HG02840 (cell line): ENCODE measurements around the gene PPP3CA.
"Not testable (repeated sequence)": the region's sequence is repeated elsewhere in the genome, so short reads cannot be mapped to it uniquely, and the experiment has no call there.

Source experiments
- ATAC-seq: cut with Tn5 transposase; IDR thresholded peaks from one replicate; pipeline ENCODE4 v1.9.1; 2021; ENCODE audit warnings: mild to moderate bottlenecking, moderate library complexity, moderate number of reproducible peaks; ENCODE audit not compliant: unreplicated experiment, low FRiP score

PPP3CA gene

DNA sequence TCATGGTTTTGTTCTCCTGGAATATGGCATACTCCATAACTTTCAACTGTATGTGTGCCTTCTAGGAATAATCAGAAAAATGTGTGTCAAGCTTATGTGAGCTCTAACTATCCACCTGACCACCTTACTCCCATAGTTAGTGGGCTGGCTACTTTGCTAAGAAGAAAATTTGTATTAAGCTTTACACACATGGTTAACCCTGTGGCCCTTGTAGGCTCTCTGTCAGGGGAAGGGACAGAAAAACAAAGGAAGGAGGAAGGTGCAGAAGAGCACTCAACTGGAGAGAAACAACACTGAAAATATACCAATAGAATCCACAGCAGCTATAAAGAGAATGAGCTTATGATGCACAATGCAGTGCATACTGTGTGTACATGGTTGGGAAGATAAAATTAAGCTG, 84.6 kb downstream of the PPP3CA start:
- ATAC-seq, result no peak

DNA sequence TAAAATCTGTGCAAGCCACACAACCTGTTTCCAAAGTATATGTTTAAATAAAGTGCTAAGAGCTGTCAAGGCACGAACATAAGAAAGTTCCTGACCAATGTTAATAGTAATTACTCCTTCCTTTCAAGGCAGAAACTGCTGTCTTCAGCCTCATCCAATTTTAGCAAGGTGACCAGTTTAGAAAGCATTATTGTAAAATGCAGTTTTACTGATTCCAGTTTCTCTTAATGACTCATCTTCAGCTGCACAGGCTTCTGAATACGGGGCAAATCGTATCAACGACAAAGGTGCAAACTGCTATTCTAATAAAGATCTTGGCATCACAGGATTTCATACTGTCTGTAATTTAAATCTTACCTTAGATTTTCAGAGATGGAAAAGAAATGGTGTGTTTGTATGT, 87.5 kb downstream of the PPP3CA start:
- ATAC-seq, result peak; percentile 78

DNA sequence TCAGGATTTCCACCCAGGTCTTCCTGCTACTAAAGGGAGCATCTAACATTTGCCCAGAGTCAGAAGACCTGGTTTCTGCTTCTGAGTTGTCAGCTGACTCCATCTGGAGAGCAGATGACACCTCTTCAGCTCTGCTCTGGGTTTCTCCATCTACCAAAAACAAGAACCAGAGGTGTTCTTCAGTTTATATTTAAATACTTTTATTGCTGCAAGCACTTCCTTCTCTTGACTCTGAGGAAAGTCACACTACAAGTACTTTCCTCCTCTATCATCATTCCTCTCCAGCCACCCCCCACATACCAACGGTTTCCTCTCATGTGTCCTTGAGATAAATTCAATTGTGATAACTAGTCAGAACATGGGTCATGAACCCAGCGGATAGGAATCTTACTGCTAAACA, 88.4 kb downstream of the PPP3CA start:
- no peak for ATAC-seq

DNA sequence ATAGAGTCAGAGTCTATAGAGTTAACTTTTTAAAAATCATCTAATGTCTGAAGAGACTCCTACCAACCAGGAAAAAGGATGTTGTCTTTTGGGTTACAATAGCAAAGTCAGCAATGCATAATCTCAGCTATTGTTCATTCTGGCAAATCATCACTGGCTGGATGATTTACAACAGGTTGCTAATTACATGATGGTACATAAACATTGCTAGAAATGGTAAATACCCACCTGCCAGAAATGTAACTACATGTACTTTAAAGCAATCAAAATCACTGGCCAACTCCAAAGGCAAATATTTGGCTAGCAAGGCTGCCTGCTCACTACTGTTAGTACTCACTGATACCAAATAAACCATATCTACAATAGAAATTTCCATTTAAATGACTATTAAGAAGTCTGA, 91.1 kb downstream of the PPP3CA start:
- ATAC-seq, result no peak

DNA sequence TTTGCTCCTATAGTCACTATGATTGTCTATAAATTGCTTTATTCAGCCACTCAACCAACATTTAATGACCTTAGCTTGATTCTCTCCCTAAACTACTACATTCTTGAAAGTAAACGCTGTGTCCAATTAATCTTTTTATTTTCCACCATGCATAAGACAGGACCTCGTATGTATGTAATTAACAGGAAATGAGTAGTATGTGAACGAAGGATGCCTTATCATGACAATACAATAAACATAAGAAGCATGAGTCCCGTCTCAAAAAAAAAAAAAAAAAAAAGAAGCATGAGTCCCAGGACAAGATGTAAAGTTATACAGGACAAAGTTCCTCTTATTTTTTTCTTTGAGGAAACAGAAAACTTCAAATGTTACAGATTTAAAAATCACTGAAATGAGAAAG, 92.5 kb downstream of the PPP3CA start:
- ATAC-seq, result no peak

DNA sequence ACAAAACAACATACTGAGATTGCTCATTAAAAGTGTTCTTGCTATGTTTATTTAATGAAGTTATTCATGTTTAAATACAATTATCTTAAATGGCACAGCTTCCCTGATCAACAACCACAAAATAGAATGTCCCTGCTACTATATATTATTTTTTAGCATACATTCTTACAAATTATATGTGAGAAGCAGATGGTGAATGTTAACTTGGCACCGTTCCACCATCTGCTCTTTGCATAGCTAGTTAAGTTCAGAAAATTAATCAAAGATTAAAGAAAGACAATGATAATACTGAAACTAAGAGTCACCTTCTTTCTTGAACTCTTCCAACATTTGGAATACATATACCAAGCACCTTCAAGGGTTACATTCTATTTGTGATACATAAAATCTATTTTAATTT, 94.2 kb downstream of the PPP3CA start:
- no peak for ATAC-seq

DNA sequence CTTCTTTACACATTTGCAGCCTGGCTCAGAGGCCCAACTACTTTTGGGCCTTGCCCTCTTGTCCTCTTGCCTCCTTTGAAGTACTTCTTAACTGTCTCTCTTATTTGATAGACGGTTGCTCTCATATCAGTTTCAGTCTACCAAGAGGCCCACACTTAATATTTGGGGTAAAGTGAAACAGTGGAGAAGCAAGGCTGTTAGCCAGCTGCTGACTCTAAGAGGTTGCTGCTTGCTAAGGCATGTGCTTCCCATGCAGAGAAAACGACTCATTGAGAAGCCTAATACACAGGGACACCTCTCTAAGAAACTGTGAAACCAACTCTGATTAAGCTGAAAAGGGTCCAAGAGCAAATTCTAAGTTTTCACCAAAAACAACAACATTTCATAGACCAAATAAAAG, 94.6 kb downstream of the PPP3CA start:
- ATAC-seq, result no peak

DNA sequence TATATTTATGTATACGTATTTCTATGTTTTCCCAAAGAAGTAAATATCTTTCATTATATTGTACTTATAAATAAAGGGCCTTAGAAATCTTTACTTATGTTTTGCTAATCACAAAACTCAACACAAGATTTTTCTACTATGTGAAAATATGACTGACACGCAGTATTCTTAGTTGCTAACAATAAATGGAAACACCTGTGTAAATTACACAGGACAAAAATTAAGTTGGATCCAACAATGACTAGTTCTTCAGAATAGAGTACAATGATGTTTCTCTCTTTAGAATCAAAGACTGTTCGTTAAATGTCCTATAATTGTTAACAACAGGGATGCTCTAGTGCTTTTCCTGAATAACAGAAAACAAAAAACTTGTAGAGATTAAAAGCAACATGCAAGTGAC, 96.1 kb downstream of the PPP3CA start:
- ATAC-seq, result no peak

DNA sequence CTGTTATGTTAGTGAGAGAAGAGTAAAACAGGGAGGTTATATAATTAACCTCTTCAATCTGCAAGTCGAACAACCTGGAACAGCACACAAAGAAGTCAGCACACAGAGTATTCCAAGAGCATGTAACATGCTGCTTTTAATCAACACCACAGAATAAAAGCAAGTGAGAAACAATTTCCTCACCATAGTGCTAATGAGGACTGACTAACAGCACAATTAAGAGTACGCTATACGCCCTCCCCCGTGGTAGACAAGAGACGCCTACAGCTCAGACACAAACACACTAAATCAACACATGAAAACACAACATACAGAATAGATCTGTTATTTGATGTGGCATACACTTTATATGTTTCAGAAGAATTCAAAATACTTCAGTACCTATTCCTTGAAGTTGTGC, 103.0 kb downstream of the PPP3CA start:
- no peak for ATAC-seq

DNA sequence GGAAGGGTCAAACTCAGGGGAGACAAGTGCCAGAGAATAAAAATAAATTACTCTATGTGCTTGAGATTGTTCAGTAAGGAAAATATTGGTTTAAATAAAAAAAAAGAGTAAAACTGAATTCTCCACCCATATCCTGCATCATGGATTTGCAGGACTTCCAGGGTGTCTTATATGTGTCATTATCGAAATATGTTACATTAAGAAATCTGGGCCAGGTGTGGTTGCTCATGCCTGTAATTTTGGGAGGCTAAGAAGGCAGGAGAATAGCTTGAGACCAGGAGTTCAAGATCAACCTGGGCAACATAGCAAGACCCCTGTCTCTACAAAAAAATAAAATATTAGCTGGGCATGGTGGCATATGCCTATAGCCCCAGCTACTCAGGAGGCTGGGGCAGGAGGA, 104.9 kb downstream of the PPP3CA start:
- no peak for ATAC-seq

DNA sequence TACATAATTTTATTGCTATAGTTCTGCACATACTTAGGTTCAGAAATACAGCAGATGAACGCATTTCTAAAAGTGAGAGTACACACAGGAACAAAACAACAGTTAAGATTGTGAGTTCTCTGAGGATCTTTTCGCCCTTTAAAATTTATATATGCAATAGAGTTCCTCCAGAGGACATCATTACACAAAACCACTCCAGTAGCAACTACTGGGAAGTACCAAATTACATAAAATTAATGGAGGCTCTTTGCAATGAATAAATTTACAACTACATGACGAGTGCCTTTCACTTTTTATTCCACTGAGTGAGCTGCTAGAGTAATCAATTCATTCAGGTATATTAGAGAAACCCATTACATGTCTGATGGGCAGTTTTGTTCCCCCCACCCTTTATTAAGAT, 107.2 kb downstream of the PPP3CA start:
- ATAC-seq, result no peak

DNA sequence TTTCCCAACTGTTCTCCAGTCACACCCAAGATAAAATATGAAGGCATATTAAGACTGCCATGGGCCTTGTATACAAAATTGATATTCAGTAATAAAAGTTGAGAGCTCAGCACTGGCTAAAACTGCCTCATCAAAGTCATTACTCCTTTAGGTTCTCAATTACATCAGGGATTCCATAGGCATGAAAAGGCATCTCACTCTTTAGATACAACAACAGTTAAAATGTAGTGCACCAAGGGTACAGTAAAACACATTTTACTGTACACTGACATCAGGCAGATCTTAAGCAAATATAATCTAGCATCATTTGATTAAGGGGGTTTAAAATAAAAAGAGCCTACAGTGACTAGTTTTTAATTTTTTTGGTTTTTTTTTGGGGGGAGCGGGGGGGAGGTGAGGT, 107.7 kb downstream of the PPP3CA start:
- ATAC-seq, result no peak

DNA sequence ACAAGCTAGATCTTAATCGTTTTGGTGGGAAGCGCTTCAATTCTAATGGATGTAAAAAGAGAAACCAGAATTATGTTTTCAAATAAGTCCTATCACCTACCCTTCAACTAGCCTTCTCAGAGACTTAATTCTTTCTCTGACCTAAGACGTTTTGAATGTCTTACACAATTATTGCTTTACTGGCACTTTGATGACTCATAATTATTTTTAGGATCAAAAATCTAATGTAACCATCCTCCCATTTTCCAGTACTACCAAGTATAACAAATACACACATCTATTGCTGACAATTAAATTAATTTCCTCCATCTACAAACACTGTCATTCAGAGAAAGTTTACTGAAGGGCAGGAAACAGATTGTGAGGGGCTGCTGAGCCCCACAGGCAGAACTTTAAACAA, 108.6 kb downstream of the PPP3CA start:
- ATAC-seq, result no peak

DNA sequence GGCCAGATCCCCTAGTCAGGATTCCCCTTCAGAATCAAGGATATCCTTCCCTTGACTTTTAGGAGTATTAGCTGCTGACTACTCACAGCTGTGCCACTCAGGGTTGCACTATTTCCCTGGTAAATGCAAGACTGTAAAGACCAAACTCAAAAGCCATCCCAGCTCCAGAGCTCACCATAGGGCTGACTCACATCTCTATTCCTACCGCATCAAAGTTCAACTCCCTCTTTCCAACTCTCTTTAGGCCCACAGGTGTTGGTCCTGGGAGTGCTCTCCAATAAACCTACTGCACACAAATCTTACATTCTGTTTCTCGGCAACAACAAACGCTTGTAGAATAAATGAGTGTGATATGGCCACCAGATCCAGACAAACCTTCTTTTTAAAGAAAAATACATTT, 109.6 kb downstream of the PPP3CA start:
- no peak for ATAC-seq

DNA sequence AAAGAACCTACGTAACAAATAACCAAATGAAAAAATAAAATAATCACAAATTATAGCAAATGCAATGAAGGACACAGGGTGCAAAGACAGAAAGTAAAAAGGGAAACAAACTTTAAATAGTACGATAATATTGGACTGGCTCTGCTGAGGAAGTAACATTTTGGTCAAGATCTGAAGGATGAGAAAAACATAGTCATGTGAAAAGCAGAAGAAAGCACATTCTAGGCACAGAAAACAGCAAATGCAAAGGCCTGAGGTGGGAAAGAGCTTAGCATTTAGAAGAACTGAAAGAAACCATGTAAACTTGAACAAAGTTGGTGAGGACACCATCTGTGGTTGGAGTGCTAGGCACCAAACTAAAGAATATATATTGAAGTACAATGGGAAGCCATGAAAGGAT, 111.2 kb downstream of the PPP3CA start:
- ATAC-seq, result no peak

DNA sequence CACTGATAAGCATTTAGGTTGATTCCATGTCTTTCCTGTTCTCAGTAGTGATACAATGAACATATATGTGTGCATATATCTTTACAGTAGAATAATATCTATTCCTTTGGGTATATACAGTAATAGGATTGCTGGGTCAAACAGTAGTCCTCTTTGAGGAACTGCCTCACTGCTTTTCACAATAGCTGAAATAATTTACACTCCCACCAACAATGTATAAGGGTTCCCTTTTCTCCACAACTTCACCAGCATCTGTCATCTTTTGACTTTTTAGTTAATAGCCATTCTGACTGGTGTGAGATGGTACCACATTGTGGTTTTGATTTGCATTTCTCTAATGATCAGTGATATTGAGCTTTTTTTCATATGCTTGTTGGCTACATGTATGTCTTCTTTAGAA, 113.2 kb downstream of the PPP3CA start:
- ATAC-seq, result not testable (repeated sequence)

DNA sequence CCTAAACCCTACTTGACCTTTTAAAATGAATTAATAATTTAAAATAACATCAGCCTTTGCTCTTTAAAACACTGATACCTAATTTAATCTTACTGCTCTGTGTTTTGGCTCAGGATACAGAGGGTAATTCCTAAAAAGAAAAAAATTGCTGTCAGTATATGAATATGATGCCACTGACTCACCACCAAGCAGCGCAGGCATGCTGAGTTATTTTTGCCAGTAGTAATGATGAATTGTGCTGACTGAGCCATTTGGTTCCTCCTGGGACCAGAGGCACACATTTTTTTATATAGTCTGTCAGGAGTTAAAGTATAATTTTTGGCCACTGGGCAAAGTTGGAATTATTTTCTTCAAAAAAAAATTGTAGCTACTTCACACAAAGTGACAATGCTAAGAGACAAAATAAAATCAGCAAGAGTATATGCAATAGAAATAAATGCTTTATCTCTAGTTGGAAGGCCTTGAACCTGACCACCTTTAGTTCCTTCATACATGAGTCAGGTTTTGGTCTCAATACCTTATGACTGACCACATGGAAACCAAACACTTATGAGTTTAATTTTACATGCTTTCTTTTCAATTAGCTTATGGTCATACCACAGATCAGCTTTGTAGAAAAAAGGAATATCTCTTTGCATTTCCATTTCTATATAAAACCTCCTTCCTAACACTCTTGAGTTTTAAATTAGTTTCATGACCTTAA, 115.1 kb downstream of the PPP3CA start:
- ATAC-seq, result no peak

DNA sequence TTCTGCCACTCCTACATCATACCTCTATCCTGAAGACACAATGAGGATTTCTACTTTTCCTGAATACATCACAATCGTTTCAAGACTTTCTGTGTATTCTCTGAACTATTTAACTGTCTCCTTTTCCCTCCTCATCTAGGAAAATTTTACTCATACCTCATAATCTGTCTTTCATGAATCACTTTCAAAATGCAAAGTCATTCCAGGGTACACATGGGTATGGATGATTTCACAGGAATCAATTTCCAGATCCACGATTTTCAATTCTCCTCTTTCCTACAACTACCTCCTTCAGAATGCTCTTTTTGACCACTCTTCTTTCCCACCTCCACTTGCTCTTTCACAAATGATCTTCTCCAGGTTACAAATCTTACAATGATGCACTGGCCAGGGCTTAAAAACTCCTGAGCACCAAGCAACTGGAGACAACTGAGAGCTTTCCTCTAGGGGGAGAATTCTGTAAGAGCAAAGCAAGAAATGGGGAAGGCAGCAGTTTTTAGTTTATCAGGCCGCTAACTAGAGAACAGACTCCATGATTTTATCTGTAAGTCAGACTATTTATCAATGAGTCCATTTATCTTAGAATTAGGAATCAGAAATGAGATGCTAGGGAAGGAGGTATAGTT, 116.4 kb downstream of the PPP3CA start:
- no peak for ATAC-seq

DNA sequence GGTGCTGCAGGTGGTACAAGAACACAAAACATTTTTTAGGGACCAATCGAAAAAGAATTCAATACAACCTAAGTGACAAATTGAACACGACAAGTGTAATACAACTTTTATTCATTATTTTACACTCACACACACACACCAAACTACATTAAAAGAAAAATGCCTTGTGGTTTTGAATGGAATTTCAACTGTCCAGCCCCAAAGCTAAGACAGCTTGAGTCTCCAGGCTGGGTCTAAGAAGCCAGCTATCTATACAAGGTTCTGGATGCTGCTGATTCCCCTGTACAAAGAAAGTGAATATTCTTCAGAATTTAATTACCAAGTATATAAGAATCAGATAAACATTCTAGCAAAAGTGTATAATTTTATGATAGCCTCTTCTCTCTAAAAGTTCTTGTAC, 118.2 kb downstream of the PPP3CA start:
- ATAC-seq, result no peak

DNA sequence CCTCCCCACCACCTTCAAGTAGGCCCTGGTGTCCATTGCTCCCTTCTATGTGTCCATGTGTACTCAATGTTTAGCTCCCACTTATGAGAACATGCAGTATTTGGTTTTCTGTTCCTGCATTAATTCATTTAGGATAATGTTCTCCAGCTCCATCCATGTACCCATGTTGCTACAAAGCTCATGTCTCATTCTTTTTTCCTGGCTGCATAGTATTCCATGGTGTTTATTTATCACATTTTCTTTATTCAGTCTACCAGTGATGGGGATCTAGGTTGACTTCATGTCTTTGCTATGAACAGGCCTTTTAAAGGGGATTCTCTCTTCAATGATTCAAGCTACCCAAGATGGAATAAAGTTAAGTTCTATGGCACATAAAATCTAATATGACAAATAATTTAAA, 119.6 kb downstream of the PPP3CA start:
- ATAC-seq, result no peak

DNA sequence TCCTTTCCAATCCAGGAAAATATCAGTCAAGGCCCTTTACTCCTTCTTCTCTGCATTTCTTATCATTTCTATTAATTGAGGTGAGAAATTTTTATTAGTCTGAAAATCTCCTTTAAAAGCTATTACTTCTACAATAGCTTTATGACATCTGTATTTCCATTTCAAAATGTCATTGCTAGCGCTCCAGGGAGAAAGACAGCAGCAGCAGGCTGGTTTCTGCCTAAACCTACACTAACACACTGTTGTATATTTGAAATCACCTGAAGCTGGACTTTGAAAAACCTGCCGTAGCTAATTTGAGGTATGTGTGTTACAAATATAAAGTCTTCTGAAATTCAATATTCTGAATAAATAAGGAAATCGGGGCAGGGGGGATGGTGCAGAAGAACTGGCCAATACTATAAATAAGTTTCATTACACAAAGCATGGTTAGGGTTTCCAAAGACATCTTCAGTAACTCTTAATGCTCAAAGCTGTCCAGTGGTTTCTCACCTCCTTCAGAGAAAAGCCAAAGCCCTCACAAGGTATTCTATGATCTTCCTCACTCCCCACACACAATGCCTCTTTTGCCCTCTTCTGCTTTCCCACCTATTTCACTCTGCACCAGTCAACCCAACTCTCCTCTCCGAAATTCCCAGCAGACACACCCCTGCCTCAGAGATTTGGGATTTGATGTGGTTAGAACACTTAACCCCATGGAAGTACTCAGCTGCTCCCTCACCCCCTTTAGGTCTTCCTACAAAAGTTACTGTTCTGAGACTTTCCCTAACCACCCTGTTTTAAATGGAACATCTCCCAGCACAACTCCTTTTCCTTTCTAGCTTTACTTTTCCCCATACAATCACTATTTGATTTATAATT, 122.7 kb downstream of the PPP3CA start:
- no peak for ATAC-seq
